ENCODE data around the gene PGS1. TPM values are rescaled to one million over a fixed set of nuclear protein-coding genes. Genes with fewer than 3 reads are reported as not detected.

The PGS1 gene
- total RNA-seq, 1 donor, result 40.2 TPM

- no peak for TF ChIP-seq CTCF (IDR thresholded peaks at IDR 0.05; ENCODE audit: insufficient read depth, low read length)
Observed at GRCh38 chr17:78472035-78472905, 93.8 kb downstream of the PGS1 start.

GRCh38 chr17:78473951-78474613 lies 95.6 kb downstream of the PGS1 start:
- TF ChIP-seq CTCF (IDR thresholded peaks at IDR 0.05; ENCODE audit: insufficient read depth, low read length), result no peak
- H3K4me3 ChIP-seq (ENCODE audit: low read depth, low read length), result no peak overlapping the region
- DNase-seq (ENCODE audit: low read depth), result no peak

More at GRCh38 chr17:78472035-78472905, 93.8 kb downstream of the PGS1 start:
- H3K4me3 ChIP-seq (ENCODE audit: low read depth, low read length), result no peak overlapping the region
- DNase-seq (ENCODE audit: low read depth), result no peak

Small RNA genes within 50 kb of the gene (small RNA-seq; reads per million reads assigned to genes)
- not detected for gene RF00415
- not detected for gene RN7SL236P

Other genes with a start within 250 kb of the PGS1 start
- 1.2 TPM in 1 of 2 replicates, not detected in the other for gene TMC6, start 249.9 kb upstream of the PGS1 start, total RNA-seq (ENCODE audit: low replicate concordance)
- not detected in 2 replicates for gene TMC8, start 247.9 kb upstream of the PGS1 start, total RNA-seq (ENCODE audit: low replicate concordance)
- gene C17orf99, start 232.3 kb upstream of the PGS1 start, total RNA-seq (ENCODE audit: low replicate concordance), result not detected in 2 replicates
- 0.90 and 4.6 TPM in 2 replicates for gene SYNGR2, start 210.1 kb upstream of the PGS1 start, total RNA-seq (ENCODE audit: low replicate concordance)
- gene TK1, start 191.6 kb upstream of the PGS1 start, total RNA-seq (ENCODE audit: low replicate concordance), result 4.3 and 75.9 TPM in 2 replicates
- gene AFMID, start 191.3 kb upstream of the PGS1 start, total RNA-seq (ENCODE audit: low replicate concordance), result 41.0 and 45.1 TPM in 2 replicates
- 0.57 and 31.8 TPM in 2 replicates for gene BIRC5, start 164.4 kb upstream of the PGS1 start, total RNA-seq (ENCODE audit: low replicate concordance)
- gene TMEM235, start 147.0 kb upstream of the PGS1 start, total RNA-seq (ENCODE audit: low replicate concordance), result not detected in 2 replicates
- 26.0 and 50.6 TPM in 2 replicates for gene SOCS3, start 18.6 kb upstream of the PGS1 start, total RNA-seq (ENCODE audit: low replicate concordance)
- not detected in 2 replicates for gene DNAH17, start 198.7 kb downstream of the PGS1 start, total RNA-seq (ENCODE audit: low replicate concordance)

All from fibroblast of the aortic adventitia (primary cell).